AG10803 (cell line): Measurements from ENCODE around the gene SLC8A1.

Experiments used
- DNase-seq: peaks from one replicate; pipeline ENCODE4 v3.0.0; 2010; ENCODE audit warnings: low read depth
- H3K4me3 ChIP-seq: 2 replicates; pipeline ENCODE4 v1.5.1; 2011; ENCODE audit warnings: mild to moderate bottlenecking, low read length, control low read depth
- TF ChIP-seq, protein P1 (sequence below): conservative IDR thresholded peaks from 2 replicates; pipeline ENCODE4 v1.5.1; 2011; ENCODE audit warnings: mild to moderate bottlenecking, low read length, control low read depth, inconsistent platforms

SLC8A1 gene

DNA sequence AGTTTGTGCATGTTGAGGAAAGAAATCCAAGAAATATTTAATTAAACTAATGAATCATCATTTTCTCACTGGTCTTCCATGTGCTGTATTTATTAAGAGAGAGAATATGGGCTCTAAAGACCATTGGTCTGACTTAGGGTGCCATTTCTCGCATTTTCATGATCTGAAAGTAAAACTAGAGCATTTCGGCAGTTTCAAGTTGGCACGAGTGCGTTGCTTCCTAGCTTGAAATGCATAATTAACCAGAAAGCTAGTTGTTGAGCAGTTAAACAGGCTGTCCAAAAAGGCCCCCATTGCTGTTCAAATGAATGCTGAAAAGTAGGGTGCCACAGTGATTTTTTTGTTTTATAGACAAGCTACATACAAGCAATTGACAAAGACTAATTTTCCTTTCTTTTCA is 47.4 kb downstream of the SLC8A1 start:
- DNase-seq = no peak
- TF ChIP-seq, protein P1, sequence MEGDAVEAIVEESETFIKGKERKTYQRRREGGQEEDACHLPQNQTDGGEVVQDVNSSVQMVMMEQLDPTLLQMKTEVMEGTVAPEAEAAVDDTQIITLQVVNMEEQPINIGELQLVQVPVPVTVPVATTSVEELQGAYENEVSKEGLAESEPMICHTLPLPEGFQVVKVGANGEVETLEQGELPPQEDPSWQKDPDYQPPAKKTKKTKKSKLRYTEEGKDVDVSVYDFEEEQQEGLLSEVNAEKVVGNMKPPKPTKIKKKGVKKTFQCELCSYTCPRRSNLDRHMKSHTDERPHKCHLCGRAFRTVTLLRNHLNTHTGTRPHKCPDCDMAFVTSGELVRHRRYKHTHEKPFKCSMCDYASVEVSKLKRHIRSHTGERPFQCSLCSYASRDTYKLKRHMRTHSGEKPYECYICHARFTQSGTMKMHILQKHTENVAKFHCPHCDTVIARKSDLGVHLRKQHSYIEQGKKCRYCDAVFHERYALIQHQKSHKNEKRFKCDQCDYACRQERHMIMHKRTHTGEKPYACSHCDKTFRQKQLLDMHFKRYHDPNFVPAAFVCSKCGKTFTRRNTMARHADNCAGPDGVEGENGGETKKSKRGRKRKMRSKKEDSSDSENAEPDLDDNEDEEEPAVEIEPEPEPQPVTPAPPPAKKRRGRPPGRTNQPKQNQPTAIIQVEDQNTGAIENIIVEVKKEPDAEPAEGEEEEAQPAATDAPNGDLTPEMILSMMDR = no peak
- no peak overlapping the region for H3K4me3 ChIP-seq

DNA sequence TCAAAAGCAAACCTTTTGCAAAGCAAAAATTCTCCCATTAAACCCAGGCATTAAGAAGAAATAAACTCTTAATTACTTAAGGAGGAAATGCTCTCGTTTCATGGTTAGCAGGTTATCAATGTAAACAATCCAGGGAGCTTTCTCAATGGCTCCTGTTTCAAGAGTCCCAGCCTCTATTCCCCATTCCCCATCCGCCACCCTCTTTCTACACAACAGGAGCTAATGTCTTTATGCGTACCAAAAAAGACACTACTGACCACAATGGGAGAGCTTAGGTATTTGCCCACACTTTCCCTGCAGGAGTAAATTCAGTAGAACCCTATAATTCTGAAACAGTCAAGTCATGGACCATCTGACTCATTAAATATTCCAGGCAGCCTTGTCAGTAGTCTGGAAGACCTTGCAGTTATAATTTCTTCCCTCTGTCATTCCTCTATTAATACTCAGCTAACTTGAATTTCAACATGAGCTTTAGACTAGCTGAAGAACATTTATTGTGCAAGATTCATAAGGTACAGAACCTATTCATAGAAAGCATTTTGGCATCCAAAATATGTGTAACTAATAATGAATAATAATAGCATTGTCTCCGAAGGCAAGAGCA is 48.6 kb downstream of the SLC8A1 start:
- no peak overlapping the region for H3K4me3 ChIP-seq
- DNase-seq = peak; percentile 96
- TF ChIP-seq, protein P1 = no peak

DNA sequence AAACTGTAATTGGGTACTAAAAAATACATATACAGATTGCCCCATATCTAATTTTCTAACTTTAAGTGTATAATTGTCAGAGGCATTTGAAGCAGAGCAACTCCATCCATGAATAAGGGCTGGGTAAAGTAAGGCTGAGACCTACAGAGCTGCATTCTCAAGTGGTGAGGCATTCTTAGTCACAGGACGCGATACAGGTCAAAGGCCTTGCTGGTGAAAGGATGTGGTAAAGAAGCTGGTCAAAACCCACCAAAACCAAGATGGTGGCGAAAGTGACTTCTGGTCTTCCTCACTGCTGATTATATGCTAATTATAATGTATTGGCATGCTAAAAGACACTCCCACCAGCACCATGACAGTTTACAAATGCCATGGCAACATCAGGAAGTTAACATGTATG is 50.0 kb downstream of the SLC8A1 start:
- TF ChIP-seq, protein P1 = no peak
- DNase-seq = peak; percentile 84
- no peak overlapping the region for H3K4me3 ChIP-seq

DNA sequence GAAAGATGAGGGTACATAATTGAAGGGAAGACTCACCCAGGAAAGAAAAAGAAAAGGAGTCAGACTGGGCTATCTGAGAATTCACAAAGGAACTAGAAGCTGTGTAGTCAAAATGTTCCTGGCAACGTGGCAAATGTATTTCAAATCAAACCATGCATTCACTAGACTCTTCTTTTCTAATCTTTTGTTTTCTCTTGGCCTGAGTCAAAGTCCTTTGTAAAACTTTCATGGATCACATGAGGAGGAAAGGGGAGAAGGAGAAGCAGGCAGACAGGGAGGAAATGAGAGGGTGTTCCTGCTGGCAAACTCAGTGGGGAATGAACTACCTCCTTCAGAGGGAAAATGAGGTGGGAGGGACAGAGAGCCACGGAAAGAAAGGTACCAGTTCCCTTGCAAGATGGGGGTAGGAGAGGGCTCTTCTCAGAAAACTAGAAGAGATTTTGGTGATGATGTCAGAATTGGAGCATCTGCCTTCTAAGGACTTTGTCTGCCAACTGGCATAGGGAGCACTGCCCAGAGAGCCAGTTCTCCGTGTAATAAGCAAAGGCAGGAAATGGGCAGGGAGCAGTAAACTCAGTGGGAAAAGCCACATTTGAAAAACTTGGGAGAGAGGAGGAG is 51.4 kb downstream of the SLC8A1 start:
- DNase-seq = peak; percentile 67

DNA sequence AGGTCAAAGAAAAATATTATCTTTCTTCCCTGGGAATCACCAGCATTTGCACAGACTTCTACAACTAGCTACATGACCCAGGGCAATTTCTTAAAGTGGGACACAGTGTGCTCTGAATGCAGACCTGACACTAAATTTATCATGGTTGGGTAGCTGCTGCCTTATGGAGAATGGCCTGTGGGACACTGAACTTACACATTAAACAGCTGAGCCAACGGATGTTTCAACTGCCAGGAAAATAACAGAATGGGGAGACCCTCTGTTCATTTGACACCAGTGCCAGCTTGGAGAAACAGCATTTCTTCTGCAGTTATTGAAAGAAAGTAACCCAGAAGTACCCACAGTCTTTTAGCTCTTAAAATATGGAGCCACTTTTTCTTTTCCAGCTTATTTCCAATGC is 54.1 kb downstream of the SLC8A1 start:
- H3K4me3 ChIP-seq = no peak overlapping the region
- TF ChIP-seq, protein P1 = no peak
- DNase-seq = no peak

More for the DNA sequence above, 51.4 kb downstream of the SLC8A1 start:
- TF ChIP-seq, protein P1 = no peak
- H3K4me3 ChIP-seq = no peak overlapping the region

DNA sequence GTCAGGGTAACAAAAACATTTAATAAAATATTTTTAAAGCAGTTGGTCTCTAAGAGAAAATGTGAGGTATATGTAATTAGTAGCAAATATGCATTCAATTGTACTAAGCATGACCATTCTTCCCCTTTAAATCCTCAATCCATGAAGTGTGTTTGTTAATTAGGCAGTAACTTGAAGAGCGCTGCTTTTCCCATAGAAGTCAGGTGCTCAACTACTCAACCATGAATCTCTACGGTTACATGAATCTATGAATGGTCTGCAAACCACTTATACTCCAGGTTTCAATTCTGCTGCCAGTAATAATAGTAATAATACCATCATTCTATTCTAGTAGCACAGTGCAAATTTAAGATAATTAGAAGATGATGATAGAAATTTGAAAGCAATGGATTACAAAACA is 55.8 kb downstream of the SLC8A1 start:
- DNase-seq = no peak
- TF ChIP-seq, protein P1 = no peak
- H3K4me3 ChIP-seq = no peak overlapping the region

DNA sequence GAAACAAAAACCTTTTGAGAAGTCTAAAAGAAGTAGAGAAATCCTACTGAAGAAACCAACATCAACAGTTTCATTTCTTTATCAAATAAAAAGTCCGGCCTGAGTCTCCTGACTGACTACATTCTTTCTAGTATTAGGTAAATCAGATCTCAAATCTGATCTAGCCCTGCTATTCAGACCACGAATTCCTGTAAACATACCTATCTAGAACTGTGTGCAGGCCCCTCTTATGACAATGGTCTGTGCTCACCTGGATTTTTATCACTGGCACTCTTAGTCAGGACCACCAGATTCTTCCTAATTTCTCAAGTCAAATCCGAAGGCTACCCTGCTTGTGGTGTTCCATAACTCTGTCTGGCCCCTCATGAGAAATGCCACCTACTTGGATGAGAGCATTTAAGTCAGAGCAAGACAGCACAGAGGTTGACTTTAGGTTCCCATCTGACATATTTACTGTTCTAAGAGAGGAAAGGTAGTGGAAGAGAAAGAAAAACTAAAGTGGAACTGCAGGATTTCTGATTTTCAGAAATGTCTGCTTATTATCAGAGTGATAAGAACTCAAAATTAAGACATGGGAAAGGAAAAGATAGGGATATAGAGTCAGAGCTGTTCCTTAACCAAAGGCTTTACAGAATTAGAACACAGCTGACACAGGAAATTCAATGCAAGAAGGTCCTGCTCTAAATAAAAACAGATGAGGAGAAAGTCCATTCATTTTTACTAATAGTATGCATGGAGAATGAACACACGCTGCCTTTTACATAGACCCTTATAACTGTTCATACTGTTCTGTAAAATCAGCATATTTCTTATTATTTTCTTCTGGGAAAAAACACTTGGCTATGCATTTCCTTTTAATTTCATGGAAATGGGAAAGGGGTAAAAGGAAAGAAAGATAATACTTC is 56.5 kb downstream of the SLC8A1 start:
- peak; percentile 40 for DNase-seq
- TF ChIP-seq, protein P1 = no peak
- H3K4me3 ChIP-seq = no peak overlapping the region
